HepG2 (cell line): ENCODE measurements around the gene SLC25A10. TPM values are rescaled to one million over a fixed set of nuclear protein-coding genes. Genes with fewer than 3 reads are reported as not detected.

Experiments used
- BRD4 ChIP-seq: sonication (generic); formaldehyde crosslinking; IDR thresholded peaks from 2 replicates; pipeline ENCODE4 v1.4.0; 2020; ENCODE audit warnings: missing genetic modification reagents
- HOXD1 ChIP-seq: sonication (generic); formaldehyde crosslinking; IDR thresholded peaks from 2 replicates; pipeline ENCODE4 v1.5.0; 2020; ENCODE audit warnings: missing genetic modification reagents
- IRX3 ChIP-seq: sonication (generic); formaldehyde crosslinking; IDR thresholded peaks from 2 replicates; pipeline ENCODE4 v1.8.1; 2023; ENCODE audit warnings: mild to moderate bottlenecking, low read depth, missing genetic modification reagents, borderline replicate concordance
- LCORL ChIP-seq, 2 experiments: fragments of 450-650 bp in 1 of 2; sonication (generic) in 1 of 2; formaldehyde crosslinking in 1 of 2; IDR thresholded peaks; 2 replicates each; pipeline versions ENCODE4 v1.5.0 to v1.6.1; 2017 to 2020; ENCODE audit warnings: antibody characterized with exemption in 1 of 2, missing genetic modification reagents in 1 of 2
- MIER2 ChIP-seq: IDR thresholded peaks from 2 replicates; pipeline ENCODE4 v1.6.1; 2016; ENCODE audit warnings: missing biosample characterization, missing genetic modification reagents
- MYNN ChIP-seq: sonication (generic); formaldehyde crosslinking; IDR thresholded peaks from 2 replicates; pipeline ENCODE4 v1.4.0; 2020; ENCODE audit warnings: mild to moderate bottlenecking, low read depth, missing genetic modification reagents
- RFX1 ChIP-seq: fragments of 450-650 bp; IDR thresholded peaks from 2 replicates; pipeline ENCODE4 v1.6.1; 2017
- SMYD3 ChIP-seq: sonication (generic); formaldehyde crosslinking; IDR thresholded peaks from 2 replicates; pipeline ENCODE4 v1.8.1; 2023; ENCODE audit warnings: mild to moderate bottlenecking, missing genetic modification reagents
- SSRP1 ChIP-seq: IDR thresholded peaks from 2 replicates; pipeline ENCODE4 v1.6.1; 2016; ENCODE audit warnings: control low read depth
- STAT5B ChIP-seq: sonication (generic); formaldehyde crosslinking; IDR thresholded peaks from 2 replicates; pipeline ENCODE4 v1.4.0; 2020; ENCODE audit warnings: missing genetic modification reagents
- TOPORS ChIP-seq: sonication (generic); formaldehyde crosslinking; IDR thresholded peaks from 2 replicates; pipeline ENCODE4 v1.8.0; 2023; ENCODE audit warnings: mild to moderate bottlenecking, missing genetic modification reagents
- YEATS2 ChIP-seq: sonication (generic); formaldehyde crosslinking; IDR thresholded peaks from 2 replicates; pipeline ENCODE4 v1.4.0; 2020; ENCODE audit warnings: missing genetic modification reagents, borderline replicate concordance
- YY1 ChIP-seq: IDR thresholded peaks from 2 replicates; pipeline ENCODE4 v1.6.1; 2011; ENCODE audit warnings: low read length, low read depth, moderate library complexity, mild to moderate bottlenecking; ENCODE audit not compliant: insufficient read depth, insufficient replicate concordance
- ZC3H13 ChIP-seq: sonication (generic); formaldehyde crosslinking; IDR thresholded peaks from 2 replicates; pipeline ENCODE4 v1.8.1; 2023; ENCODE audit warnings: mild to moderate bottlenecking, missing genetic modification reagents, moderate library complexity
- ZC3H4 ChIP-seq: sonication (generic); formaldehyde crosslinking; IDR thresholded peaks from 2 replicates; pipeline ENCODE4 v1.4.0; 2020; ENCODE audit warnings: missing genetic modification reagents, borderline replicate concordance
- ZFAT ChIP-seq: sonication (generic); formaldehyde crosslinking; conservative IDR thresholded peaks from 2 replicates; pipeline ENCODE4 v1.8.1; 2023; ENCODE audit warnings: missing genetic modification reagents, inconsistent platforms
- polyA plus RNA-seq, 8 experiments: library from polyadenylated mRNA; depleted of rRNA in 3 of 8; stranded (reverse) in 7 of 8; unstranded in 1 of 8; fragments of >200 nt; fragmentation: Illumina TruSeq in 4 of 8; extraction: Trizol in 4 of 8; gene quantifications; 2 replicates each; pipeline versions ENCODE4 v1.2.1 to v1.2.3, GENCODE V29; 2011 to 2016; ENCODE audit warnings: low read depth in 4 of 8, missing spikeins in 1 of 8, mixed read lengths in 1 of 8; ENCODE audit not compliant: insufficient read depth in 1 of 8
- total RNA-seq, 5 experiments: library from RNA; depleted of rRNA; stranded (reverse); fragments of >200 nt; fragmentation: Illumina TruSeq; extraction: Trizol; gene quantifications; 2 replicates each; pipeline ENCODE4 v1.2.3, GENCODE V29; 2016; ENCODE audit warnings: low read depth in 1 of 5
- TF ChIP-seq, protein P1 (sequence below): sonication (generic); formaldehyde crosslinking; IDR thresholded peaks from 2 replicates; pipeline ENCODE4 v1.9.0; 2021; ENCODE audit warnings: missing genetic modification reagents, mild to moderate bottlenecking, borderline replicate concordance
- TF ChIP-seq, protein P2 (sequence below): sonication (generic); formaldehyde crosslinking; IDR thresholded peaks from 2 replicates; pipeline ENCODE4 v1.4.0; 2020; ENCODE audit warnings: missing genetic modification reagents, borderline replicate concordance
- TF ChIP-seq, protein P3 (sequence below): sonication (generic); formaldehyde crosslinking; IDR thresholded peaks from 2 replicates; pipeline ENCODE4 v1.4.0; 2020; ENCODE audit warnings: missing genetic modification reagents
- TF ChIP-seq, protein P4 (sequence below): sonication (generic); formaldehyde crosslinking; IDR thresholded peaks from 2 replicates; pipeline ENCODE4 v1.8.1; 2023; ENCODE audit warnings: missing genetic modification reagents, inconsistent platforms, borderline replicate concordance
- TF ChIP-seq, protein P5 (sequence below): sonication (generic); formaldehyde crosslinking; IDR thresholded peaks from 2 replicates; pipeline ENCODE4 v1.4.0; 2020; ENCODE audit warnings: missing genetic modification reagents
- TF ChIP-seq, protein P6 (sequence below): sonication (generic); formaldehyde crosslinking; IDR thresholded peaks from 2 replicates; pipeline ENCODE4 v1.5.0; 2020; ENCODE audit warnings: mild to moderate bottlenecking, missing genetic modification reagents

Gene SLC25A10
- total and polyA plus RNA-seq, 2 of the 13 experiments (the other 11 are each of a cell fraction or from before 2014, with no cell fraction given): 46.5 to 140 TPM

DNA sequence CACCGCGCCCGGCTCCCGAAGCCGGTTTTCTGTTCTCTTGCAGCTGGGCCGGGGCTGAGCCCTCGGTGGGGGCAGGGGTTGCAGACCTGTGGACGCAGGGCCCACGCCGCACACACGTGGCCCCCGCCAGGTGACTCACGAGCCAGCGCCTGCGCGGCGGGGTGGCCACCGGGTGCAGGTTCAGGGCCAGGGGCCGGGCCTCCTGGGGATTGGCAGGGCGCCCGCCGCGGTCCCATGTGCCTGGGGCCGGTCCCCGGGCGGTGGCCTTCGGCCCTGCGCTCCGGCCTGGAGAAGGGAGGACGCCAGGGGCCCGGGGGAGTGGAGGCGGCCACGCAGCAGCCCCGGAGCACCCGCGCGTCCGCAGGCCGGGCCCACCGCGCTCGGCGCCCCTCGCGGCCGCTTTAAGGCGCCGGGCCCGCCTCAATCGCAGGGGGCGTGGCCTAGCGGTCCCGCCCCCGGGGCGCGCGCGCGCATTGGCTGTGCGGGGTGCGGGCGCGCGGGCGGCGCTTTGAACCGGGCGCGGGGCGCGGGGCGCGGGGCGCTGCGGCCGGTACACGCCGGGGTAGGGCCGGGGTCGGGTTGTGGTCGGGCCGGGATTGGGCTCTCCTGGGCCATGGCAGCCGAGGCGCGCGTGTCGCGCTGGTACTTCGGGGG, at the start of gene SLC25A10 (continued):
- TF ChIP-seq IRX3 (CRISPR knock-in tag) (peak; percentile 99), MIER2 (CRISPR knock-in tag) (peak; percentile 83), YEATS2 (CRISPR knock-in tag) (peak; percentile 87), ZC3H13 (CRISPR knock-in tag) (peak; percentile 95), ZC3H4 (CRISPR knock-in tag) (0 out of 2 replicates have a peak, but pooled peaks have one; percentile 84), YY1 (peak; percentile 77), STAT5B (CRISPR knock-in tag) (peak; percentile 91), LCORL (IDR thresholded peaks at IDR 0.05) (no peak), LCORL (CRISPR knock-in tag; IDR thresholded peaks at IDR 0.05) (peak; percentile 82), TOPORS (CRISPR knock-in tag) (peak; percentile 99), HOXD1 (CRISPR knock-in tag) (peak; percentile 98), RFX1 (no peak), SMYD3 (peak; percentile 95), BRD4 (CRISPR knock-in tag) (no peak; the same call in 1 of the 2 replicates), MYNN (0 out of 2 replicates have a peak, but pooled peaks have one; percentile 63), ZFAT (CRISPR knock-in tag) (peak; percentile 80; the same call in 1 of the 2 replicates), SSRP1 (CRISPR knock-in tag) (no peak)
- TF ChIP-seq, protein P1, sequence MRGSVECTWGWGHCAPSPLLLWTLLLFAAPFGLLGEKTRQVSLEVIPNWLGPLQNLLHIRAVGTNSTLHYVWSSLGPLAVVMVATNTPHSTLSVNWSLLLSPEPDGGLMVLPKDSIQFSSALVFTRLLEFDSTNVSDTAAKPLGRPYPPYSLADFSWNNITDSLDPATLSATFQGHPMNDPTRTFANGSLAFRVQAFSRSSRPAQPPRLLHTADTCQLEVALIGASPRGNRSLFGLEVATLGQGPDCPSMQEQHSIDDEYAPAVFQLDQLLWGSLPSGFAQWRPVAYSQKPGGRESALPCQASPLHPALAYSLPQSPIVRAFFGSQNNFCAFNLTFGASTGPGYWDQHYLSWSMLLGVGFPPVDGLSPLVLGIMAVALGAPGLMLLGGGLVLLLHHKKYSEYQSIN (CRISPR knock-in tag): peak; percentile 94; the same call in 1 of the 2 replicates
- TF ChIP-seq, protein P2, sequence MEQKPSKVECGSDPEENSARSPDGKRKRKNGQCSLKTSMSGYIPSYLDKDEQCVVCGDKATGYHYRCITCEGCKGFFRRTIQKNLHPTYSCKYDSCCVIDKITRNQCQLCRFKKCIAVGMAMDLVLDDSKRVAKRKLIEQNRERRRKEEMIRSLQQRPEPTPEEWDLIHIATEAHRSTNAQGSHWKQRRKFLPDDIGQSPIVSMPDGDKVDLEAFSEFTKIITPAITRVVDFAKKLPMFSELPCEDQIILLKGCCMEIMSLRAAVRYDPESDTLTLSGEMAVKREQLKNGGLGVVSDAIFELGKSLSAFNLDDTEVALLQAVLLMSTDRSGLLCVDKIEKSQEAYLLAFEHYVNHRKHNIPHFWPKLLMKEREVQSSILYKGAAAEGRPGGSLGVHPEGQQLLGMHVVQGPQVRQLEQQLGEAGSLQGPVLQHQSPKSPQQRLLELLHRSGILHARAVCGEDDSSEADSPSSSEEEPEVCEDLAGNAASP: peak; percentile 93
- TF ChIP-seq, protein P3, sequence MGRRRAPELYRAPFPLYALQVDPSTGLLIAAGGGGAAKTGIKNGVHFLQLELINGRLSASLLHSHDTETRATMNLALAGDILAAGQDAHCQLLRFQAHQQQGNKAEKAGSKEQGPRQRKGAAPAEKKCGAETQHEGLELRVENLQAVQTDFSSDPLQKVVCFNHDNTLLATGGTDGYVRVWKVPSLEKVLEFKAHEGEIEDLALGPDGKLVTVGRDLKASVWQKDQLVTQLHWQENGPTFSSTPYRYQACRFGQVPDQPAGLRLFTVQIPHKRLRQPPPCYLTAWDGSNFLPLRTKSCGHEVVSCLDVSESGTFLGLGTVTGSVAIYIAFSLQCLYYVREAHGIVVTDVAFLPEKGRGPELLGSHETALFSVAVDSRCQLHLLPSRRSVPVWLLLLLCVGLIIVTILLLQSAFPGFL (CRISPR knock-in tag): peak; percentile 91
- TF ChIP-seq, protein P4, sequence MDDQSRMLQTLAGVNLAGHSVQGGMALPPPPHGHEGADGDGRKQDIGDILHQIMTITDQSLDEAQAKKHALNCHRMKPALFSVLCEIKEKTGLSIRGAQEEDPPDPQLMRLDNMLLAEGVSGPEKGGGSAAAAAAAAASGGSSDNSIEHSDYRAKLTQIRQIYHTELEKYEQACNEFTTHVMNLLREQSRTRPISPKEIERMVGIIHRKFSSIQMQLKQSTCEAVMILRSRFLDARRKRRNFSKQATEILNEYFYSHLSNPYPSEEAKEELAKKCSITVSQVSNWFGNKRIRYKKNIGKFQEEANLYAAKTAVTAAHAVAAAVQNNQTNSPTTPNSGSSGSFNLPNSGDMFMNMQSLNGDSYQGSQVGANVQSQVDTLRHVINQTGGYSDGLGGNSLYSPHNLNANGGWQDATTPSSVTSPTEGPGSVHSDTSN (CRISPR knock-in tag): peak; percentile 96
- TF ChIP-seq, protein P5, sequence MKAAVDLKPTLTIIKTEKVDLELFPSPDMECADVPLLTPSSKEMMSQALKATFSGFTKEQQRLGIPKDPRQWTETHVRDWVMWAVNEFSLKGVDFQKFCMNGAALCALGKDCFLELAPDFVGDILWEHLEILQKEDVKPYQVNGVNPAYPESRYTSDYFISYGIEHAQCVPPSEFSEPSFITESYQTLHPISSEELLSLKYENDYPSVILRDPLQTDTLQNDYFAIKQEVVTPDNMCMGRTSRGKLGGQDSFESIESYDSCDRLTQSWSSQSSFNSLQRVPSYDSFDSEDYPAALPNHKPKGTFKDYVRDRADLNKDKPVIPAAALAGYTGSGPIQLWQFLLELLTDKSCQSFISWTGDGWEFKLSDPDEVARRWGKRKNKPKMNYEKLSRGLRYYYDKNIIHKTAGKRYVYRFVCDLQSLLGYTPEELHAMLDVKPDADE (CRISPR knock-in tag): peak; percentile 99
- TF ChIP-seq, protein P6, sequence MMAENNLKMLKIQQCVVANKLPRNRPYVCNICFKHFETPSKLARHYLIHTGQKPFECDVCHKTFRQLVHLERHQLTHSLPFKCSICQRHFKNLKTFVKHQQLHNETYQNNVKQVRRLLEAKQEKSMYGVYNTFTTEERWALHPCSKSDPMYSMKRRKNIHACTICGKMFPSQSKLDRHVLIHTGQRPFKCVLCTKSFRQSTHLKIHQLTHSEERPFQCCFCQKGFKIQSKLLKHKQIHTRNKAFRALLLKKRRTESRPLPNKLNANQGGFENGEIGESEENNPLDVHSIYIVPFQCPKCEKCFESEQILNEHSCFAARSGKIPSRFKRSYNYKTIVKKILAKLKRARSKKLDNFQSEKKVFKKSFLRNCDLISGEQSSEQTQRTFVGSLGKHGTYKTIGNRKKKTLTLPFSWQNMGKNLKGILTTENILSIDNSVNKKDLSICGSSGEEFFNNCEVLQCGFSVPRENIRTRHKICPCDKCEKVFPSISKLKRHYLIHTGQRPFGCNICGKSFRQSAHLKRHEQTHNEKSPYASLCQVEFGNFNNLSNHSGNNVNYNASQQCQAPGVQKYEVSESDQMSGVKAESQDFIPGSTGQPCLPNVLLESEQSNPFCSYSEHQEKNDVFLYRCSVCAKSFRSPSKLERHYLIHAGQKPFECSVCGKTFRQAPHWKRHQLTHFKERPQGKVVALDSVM (CRISPR knock-in tag): peak; percentile 80
